D341Med (cell line): ENCODE results near the gene RNF213.

Experiments
- DNase-seq: peaks from one replicate; pipeline ENCODE4 v3.0.0; 2012; ENCODE audit warnings: low spot score

Gene RNF213

DNA sequence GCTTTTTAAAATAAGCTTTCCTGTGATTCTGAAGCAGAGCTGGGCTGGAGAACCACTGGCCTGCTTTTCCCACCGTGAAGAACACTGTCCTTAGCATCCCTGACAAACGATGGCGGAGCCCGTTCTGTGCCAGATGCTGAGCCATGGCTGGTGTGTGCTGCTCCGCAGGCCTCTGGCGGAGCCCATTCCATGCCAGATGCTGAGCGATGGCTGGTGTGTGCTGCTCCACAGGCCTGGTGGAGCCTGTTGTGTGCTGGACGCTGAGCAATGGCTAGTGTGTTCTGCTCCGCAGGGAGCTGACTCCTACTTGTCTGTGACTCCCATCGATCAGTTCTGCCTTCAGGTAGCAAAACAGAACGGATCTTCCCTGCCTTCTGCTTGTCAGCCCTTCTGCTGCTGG lies 158.6 kb downstream of the RNF213 start:
- peak; percentile 20 for DNase-seq

DNA sequence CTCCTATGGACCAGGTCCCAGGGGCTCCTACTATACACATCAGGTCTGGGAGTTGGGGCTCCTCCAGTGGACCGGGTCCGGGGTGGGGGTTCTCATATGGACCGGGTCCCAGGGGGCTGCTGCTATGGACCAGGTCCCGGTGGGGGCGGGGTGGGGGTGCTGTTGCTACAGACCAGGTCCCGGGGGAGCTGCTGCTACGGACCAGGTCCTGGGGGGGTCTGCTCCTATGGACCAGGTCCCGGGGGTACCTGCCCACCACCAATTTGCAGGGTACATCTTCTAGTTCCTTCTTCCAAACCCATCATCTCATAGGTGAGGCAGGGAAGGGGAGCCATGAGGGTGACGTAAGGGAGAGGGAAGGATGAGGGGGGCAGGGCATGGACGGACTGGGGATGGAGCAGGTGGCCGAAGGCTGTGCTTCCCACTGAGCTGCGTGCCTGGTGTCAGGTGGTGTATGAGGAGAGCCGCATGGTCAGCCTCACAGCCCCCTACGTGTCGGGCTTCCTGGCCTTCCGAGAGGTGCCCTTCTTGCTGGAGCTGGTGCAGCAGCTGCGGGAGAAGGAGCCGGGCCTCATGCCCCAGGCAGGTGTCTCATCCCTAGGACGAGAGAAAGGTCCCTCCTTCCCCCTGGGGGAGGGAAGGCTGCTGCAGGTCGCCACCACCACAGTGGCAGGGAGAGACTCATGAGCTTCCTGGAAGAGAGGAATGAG lies 160.9 kb downstream of the RNF213 start:
- peak; percentile 36 for DNase-seq

DNA sequence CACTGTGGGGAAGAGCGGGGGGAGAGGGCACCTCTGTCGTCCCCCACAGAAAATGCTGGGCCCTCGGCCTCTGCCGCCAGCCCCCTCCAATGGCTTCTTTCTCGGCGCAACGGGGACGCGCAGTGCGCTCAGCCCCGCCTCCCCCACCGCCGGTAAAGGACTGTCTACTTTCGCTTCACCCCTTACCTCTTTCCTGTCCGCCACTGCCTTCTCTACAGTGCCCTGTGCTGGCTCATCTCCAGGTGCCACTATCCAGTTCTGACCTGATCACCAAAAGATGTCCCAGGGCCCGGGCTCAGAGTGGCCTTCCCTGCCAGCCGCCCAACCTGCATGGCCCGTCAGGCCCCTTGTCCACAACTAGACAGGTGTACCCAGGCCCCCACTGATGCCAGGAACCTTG lies 161.6 kb downstream of the RNF213 start:
- DNase-seq = peak; percentile 21

DNA sequence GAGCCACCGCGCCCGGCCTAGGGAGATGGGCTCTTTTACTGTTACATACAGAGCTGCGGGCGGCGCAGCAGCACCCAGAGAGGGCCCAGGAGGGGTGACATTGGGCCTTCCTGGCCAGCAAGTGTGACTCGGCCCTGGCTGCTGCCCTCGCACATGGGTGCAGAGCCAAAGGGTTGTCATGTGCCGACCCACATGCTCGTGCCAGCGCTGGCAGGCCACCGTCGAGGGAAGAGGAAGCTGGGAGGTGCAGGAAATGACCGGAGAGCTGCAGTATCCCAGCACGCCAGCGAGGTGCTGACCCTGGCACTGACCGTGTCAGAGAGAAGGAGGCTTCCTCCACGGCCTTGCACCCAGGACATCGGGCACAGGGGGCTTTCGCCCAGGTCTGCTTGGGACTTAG lies 162.3 kb downstream of the RNF213 start:
- DNase-seq = peak; percentile 30

DNA sequence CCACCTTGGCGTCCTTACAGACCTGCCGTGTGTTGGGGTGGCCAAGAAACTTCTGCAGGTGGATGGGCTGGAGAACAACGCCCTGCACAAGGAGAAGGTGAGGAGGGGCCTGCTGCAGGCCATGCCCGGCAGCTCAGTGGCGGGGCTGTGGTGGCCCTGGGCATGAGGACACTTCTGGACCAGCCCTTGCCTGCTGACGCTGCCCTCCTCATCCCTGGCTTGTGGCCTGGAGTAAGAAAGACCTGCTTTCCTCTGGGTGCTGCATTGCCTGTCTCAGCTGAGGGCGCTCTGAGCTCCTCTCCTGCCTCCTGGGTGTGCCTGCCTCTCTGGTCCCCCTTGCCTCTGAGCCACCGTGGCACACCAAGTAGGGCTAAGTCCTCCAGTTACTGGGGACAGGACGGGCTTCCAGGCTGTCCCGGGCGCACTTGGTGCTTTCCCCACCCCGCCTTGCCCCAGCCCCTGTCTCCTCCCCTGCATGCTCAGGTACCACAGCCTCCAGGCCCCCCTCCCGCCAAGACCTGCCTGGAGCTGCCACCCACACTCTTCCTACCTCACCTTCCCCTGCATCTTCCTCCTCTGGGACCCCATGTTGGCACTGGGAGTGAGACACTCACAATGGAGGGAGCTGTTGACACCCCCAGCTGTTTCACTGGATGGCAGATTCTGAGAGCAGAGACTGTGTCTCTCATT lies 163.0 kb downstream of the RNF213 start:
- DNase-seq = peak; percentile 35

DNA sequence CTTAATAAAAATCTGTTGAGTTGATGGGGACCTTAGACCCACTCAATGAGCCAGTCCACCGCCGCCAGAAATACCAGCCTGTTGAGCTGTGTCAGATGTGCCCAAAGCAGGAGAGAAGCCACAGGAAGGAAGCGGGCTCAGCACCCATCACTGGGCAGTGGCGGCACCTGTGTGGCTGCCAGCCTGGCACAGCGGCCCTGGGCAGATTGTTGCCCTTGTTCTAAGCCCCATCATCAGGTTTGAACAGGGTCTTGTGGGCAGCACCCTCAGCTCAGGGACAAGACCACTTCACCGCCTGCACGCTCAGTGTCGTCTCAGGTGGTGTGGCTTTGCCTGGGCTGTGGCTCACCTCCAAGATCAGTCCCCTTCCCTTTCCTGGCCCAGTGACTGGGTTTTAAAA lies 163.6 kb downstream of the RNF213 start:
- peak; percentile 27 for DNase-seq

DNA sequence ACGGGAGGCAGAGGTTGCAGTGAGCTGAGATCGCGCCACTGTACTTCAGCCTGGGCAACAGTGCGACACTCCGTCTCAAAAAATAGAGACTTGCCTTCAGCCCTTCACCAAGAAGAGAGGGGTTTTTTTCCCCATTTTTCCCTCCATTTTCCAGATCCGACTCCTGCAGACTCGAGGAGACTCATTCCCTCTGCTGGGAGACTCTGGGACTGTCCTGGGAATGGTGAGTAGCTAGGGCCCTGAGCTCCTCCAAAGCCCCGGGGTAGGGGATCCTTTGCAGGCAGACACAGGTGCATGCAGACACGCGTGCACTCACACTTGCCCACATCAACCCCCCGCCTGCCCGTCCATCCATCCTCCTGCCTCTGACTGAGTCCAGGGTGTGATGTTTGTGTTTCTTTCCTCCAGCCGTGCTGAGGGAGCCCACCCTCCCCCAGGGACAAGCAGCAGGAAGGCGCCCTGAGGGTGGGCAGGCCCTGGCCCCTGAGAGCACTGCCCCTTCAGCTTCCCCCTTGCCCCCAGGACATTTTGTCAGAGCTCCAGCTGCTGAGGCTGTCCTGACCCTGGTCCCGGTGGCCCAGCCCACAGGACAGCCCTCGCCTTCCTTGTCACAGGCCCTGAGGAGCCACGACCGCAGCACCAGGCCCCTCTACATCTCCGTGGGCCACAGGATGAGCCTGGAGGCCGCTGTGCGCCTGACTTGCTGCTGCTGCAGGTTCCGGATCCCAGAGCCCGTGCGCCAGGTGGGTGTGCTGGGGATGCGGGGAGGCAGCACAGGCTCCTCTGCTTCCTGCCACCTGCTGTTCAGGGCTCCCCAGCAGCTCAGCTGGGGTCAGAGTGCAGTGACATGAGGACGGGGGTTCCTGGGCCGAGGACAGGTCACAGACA lies 164.5 kb downstream of the RNF213 start:
- peak; percentile 53 for DNase-seq

DNA sequence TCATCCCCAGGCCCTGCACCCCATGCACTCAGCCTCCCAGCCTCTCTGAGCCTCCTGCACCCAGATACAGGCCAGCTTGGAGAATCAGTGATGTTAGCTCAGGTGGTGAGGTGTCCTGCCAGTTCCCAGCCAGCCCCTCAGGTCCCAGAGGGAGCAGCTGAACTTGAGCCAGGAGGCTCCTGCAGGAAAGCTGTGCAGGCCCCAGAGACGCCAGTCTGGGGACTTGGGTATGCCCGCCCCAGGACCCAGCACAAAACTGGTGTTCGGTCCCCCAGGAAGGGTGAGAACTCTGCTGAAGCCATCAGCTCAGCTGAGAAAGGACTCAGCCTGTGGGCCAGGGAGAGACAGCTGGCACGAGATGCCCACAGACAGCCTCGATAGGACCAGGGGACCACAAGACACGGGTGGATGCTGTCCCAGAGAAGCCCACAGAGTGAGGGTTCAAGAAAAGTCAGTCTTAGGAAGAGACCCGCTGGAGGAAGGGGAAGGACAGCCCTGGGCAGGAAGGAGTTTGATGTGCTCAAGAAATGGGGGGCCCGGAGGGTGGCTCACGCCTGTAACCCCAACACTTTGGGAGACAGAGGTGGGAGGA lies 165.3 kb downstream of the RNF213 start:
- peak; percentile 42 for DNase-seq

DNA sequence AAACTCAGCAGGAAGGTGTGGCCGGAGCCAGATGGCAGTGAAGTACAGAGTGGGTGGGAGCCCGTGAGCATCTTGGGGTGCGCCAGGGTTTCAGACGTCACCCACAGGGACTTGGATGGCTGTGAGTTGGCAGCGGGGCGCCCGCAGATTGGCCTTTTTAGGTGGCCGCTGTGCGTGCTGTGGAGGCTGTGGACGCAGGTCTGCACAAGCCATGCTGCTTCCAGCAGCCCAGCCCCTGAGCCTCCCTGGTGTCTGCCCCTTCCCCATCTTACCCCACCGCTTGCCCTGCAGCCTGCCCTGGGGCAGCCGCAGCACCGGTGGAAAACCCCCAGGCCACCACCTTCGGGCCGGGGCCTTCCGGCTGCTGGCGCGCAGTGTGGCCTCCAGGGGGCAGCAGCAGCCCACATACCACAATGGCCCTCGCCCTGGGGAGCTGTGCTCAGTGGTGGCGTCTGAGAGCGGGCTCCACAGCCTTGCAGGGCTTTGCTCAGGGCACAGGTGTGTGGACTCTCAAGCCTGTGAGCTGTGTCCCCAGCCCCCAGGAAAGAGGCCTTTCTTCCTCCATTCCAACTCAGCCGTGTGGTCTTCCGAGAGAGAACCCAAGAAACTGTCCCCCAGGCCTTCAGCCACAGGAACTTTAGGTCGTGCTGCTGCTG lies 166.1 kb downstream of the RNF213 start:
- DNase-seq = peak; percentile 99

DNA sequence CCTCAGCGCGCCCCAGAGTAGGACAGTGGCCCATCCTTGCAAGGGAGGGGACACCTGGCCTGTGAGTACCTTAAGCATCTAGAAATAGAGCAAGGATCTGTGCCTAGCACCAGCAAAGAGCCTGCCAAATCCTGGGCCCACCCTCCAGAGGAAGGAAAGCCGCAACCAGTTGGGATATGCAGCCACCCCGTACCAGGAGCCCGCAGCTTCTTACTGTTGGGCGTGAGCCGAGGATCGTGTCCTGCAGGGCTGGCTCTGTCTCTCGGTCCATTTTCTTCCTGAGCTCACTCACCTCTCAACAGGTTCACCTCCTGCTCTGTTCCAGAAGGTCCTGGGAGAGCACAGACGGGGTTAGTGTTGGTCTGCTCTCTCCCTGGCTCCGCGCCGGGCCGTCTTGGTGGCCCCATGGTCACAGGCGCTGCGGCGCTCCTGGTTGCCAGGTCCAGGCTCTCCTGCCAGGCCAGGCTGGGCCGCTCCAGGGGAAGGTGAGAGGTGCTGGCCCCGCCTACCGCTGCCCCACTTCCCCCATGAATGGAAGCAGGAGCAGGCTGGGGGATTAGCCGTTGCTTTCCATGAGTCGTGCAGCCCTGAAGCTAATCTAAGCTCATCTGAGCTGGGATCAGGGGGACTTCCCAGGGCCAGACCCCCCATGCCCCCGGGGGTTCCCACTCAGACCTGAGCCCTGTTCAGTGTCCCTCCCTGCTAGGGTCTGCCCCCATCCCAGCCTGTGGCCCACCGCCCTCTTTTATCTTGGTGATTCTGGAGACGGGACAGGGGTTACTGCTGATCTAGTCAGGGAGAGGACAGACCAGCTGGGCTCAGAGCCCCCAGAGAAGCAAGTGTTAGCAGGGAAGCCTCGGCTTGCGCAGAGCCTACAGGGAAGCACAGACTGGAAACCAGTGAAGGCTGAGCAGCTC lies 167.0 kb downstream of the RNF213 start:
- DNase-seq = peak; percentile 84

DNA sequence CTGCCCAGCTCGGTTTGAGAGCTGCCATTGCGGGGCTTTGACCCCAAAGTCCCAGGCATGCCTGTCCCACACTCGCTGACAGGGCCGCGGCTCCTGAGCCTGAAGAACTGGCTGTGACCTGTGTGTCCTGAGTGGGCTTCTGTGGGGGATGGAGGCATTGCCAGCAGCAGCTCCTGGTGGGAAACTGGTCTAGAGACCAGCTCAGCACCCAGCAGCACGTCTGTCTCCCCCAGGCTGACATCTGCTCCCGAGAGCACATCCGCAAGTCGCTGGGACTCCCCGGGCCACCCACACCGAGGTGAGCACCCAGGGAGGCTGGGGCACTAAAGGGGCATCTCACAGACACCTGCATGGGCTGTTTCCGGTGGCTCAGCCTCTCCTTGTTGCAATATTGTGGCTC lies 167.7 kb downstream of the RNF213 start:
- DNase-seq = no peak

DNA sequence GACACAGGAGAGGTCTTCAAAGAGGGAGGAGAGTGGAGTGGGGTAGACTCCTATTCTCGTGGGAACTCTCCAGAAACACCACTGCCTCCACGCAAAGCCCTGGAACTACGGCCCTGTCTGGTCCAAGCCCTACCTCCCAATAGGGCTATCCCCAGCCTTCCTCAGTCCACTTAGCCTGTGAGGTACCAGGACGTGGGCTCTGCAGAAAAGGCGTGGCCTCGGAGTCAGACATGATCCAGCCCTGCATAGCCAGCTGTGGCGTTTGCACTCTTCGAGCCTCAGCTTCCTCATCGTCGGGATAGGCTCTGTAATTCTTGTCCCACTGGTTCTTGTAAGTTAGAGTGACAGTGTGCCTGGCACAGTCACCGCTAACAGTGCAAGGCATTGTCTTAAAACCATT lies 168.1 kb downstream of the RNF213 start:
- DNase-seq = no peak

DNA sequence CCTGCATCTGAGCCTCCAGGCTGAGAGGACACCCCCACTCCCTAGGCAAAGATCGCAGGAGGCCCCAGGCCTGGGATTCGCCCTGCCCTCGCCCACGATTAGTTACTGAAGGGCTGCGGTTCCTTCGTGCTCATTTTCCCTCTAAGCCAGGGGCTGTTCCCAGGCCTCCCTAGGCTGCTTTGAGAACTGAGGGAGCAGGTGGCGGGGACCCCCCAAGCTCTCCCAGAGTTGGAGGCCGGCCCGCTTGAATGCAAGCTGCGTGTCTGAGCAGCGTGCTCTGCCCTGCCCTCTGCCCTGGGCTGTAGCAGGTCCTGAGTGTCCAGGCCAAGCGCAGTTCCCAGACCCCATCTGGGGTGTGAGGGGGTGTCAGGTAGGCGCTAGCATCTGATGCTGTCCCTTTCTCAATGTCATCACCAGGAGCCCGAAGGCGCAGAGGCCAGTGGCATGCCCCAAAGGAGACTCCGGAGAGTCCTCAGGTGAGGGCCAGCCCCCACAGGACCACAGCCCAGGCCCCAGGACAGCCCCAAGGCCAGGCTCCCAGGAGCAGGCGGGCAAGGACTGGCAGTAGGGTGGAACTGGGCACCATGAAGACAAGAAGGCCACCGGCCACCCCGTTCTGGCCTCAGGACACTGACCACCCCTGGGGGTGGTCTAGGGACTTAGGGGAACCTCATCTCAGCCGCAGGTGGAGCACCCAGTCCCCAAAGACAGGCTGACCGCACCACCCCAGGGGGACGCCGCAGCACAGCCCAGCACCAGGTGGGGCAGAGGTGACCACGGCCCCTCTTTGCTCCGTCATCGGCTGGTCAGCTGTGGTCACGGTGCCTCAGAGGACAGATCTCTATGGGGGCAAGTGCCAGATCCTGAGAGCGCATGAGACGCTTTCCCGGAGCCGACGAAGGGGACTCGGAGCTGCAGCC lies 169.0 kb downstream of the RNF213 start:
- DNase-seq = no peak

DNA sequence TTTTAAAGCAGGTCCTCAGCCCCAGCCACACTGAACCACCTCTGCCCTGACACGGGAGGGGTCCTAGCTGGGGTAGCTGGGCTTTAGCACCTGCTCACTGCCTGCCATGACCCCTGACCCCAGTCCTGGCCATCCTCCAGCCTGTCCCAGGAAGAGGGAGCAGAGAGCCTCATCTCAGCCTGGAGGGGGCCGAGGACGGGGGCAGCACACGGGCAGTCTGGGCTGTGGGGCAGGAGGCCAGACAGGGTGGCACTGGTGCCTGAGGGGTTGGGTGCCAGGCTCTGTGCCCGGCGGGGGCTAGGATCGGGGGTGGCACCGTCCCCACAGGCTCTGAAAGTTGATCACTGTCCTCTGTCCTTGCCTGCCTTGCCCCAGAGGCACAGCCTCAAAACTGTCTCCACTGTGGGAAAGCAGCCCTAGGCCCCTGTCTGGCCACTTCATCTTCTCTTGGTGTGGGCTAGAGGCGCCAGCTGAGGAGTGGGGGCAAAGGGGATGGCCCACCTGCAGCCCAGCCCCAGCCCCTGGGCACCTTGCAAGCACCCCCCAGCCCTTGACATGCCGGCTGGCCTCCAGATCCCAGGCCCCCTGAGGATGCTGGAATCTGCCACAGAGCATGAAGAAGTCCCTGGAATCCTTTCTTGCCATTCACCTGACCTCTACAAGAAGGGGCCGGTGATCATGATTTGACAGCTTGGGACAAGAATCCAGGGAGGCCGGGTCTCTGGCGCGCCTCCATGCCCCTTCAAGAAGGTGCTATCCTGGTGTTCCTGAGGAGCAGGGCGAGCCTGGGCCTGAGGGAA lies 170.0 kb downstream of the RNF213 start:
- DNase-seq = no peak

DNA sequence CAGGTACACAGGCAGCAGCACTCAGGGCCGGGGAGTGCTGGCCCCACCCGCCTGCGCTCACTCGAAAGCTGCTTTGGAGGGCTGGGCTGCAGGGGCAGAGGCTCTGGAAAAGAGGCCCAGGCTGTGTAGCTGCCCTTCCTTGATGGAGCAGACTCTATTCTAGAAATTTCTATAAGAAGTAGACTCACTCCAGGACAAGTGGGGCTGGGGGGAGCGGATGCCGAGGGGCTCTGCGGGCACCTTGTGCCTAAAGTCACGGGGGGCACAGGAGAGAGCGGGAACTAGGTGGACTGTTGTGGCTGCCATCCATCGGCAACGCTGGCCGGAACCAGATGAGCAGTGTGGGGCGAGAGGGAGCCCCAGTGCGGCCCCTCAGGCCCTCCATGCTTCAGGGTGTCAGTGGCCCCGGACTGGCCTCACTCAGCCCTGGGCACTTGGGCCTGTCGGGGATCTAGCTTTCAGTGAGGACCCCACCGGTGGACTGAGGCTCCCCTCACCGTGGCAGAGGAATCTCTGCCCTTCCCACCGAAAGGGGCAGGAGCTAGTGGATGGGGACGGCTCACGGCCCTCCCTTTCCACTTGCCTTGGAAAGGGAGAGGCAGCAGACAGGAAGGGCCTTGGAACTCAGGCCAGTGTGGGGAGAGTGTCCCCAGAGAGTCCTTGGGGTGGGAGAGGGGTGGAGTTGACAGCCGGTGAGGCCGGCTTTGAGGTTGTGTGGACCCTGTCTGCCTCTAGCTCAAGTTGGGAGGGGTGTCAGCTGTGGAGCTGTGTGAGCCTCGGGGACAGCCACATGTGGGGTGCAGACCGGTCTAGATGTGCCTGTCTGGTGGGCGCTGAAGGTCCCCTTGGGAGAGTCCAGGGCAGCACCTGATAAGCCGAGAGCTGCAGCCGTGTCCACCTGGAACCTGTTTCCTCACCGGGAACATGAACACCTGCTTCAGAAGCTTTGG lies 170.9 kb downstream of the RNF213 start:
- no peak for DNase-seq

DNA sequence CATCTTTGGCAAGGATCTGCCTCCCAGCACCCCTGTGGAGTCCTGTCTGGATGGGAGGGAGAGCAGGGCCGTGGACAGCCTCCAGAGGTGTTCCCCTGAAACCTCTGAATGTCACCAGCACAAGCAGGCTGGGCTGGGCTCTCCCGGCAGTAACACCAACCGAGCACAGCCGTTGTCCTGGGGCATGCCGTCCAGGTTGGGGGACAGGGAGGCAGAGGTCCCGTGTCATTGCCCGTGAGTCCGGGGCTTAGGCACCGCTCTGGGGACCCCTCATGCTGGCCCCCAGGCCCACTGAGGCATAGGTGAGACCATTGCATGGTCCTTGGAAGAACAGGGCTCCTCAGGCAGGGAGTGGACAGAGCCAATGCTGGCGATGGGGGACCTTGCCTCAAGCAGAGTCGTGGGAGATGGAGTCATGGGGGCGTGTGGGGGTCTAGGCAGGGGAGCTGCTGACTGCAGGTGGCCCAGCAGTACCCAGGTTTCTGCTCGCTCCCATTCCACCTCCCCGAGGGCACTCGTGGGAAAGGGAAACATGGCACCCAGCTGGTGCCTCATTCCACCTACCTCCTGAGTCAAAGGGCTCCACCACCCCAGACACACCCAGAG lies 171.8 kb downstream of the RNF213 start:
- DNase-seq = no peak

DNA sequence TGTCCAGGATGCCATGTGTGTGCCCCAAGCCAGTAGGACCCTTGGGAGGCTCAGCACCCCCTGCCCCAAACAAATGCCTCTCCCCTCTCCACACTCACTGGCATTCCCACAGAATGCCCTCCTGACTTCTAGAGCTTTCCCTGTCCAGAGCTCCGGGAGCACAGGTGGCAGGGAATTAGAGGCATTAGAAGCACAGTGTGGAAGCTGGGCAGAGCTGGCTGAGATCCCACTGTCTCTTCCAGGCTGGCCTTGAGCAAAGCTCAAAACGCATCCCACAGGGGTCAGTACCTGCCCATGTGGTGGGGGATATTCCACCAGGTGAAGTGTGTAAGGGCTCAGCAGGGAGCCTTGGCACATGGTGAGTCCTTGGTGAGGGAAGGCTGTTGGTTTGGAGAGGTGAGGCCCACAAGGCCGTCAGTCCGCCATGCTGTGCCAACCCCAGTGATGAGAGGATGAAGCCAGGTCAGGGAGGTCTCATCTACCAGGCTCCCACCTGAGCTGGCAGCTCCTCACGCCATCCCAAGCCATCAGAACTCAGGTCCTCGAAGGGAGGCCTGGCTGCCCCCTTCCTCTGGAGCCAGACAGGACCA lies 172.4 kb downstream of the RNF213 start:
- no peak for DNase-seq
